Gastroesophageal sphincter (tissue), 3 donors: ENCODE results near the gene STARD6.

ENCODE experiments used
- CTCF ChIP-seq, 4 experiments: fragments of 200-600 bp in 2 of 4; fragments of 450-650 bp in 2 of 4; sonication (generic) in 1 of 4; IDR thresholded peaks; one replicate each; pipeline ENCODE4 v1.5.1; 2017 to 2019; ENCODE audit warnings: antibody characterized with exemption in 4 of 4, mild to moderate bottlenecking in 2 of 4, moderate library complexity in 2 of 4
- EP300 ChIP-seq: sonication (generic); formaldehyde crosslinking; IDR thresholded peaks from one replicate; pipeline ENCODE4 v1.6.1; 2017; ENCODE audit warnings: antibody characterized with exemption, mild to moderate bottlenecking
- POLR2A ChIP-seq, 2 donors: fragments of 450-650 bp; IDR thresholded peaks; one replicate each; pipeline ENCODE4 v1.6.1; 2017; ENCODE audit warnings: antibody characterized with exemption in 2 of 2, mild to moderate bottlenecking in 2 of 2, moderate library complexity in 1 of 2
- POLR2AphosphoS5 ChIP-seq: sonication (generic); formaldehyde crosslinking; IDR thresholded peaks from one replicate; pipeline ENCODE4 v1.6.1; 2017; ENCODE audit warnings: antibody characterized with exemption

- TF ChIP-seq CTCF (IDR thresholded peaks at IDR 0.05) (no peak), POLR2A (IDR thresholded peaks at IDR 0.05) (no peak), POLR2AphosphoS5 (no peak), EP300 (no peak)
Observed at GRCh38 chr18:54386043-54386442, 28.4 kb upstream of the STARD6 start.
